M059J (cell line): Measurements from ENCODE around the gene OR51S1. TPM values are rescaled to one million over a fixed set of nuclear protein-coding genes. Genes with fewer than 3 reads are reported as not detected.
"Not testable (repeated sequence)": the region's sequence is repeated elsewhere in the genome, so short reads cannot be mapped to it uniquely, and the experiment has no call there.

Source experiments
- DNase-seq: peaks from one replicate; pipeline ENCODE4 v3.0.0-alpha.2; 2012; ENCODE audit warnings: low read depth
- total RNA-seq: library from RNA; depleted of rRNA; stranded (reverse); fragments of >200 nt; shearing (Covaris generic); gene quantifications from 2 replicates; pipeline ENCODE4 v1.2.3, GENCODE V29; 2014; rRNA removed

Gene OR51S1
- total RNA-seq, 1 experiment from 2014 or later: not detected

DNA sequence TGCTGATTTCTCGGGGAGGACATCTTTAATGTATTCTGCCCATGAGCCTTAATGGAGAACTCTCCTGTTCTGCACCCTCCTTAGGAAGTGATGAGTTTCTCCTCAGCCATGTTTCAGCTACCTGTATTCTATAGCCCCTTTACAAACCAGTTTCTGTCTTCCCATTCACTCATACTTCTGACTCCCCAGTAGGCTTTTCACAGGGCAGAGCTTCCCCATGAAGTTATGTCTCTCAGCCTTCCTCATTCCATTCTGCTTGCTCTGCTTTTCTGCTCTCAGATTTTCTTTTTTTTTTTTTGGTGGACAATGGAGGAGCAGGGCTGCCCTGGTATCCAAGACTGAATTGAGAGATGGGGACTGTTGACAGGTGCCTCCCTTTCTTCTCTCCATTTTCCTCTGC lies 40.5 kb downstream of the OR51S1 start:
- DNase-seq: no peak

DNA sequence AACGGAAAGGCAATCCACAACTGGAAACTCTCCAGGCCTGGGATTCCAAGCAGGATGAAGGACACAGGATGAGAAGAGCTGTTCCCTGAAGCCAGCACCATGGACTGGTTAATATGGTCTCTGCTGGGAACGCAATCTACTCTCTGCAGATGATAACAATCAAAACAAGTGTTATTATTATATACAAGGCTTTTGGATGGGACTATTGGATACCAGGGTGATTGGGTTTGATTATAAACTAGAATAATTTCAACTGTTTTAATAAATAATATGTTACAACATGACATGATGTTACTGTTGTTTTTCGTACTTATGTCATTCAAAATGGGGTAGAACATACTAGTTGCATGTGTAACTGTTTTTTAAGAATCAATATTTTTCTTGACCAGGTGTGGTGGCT lies 44.7 kb downstream of the OR51S1 start, which contains the start of gene OR52R1:
TSS of gene OR52R1 (minus strand) at position 101 of the 400 bp plus-strand sequence. CDS start at position 101, 0 bp downstream.
- no peak for DNase-seq

DNA sequence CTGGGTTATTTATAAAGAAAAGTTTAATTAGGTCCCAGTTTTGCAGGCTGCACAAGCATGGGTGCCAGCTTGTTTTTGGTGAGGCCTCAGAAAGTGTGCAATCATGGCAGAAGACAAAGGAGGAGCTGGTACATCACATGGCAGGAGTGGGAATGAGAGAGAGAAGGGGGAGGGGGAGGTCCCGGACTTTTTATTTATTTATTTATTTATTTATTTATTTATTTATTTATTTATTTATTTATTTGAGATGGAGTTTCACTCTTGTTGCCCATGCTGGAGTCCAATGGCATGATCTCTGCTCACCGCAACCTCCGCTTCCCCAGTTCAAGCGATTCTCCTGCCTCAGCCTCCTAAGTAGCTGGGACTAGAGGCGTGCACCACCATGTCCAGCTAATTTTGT lies 47.7 kb downstream of the OR51S1 start:
- not testable (repeated sequence) for DNase-seq

DNA sequence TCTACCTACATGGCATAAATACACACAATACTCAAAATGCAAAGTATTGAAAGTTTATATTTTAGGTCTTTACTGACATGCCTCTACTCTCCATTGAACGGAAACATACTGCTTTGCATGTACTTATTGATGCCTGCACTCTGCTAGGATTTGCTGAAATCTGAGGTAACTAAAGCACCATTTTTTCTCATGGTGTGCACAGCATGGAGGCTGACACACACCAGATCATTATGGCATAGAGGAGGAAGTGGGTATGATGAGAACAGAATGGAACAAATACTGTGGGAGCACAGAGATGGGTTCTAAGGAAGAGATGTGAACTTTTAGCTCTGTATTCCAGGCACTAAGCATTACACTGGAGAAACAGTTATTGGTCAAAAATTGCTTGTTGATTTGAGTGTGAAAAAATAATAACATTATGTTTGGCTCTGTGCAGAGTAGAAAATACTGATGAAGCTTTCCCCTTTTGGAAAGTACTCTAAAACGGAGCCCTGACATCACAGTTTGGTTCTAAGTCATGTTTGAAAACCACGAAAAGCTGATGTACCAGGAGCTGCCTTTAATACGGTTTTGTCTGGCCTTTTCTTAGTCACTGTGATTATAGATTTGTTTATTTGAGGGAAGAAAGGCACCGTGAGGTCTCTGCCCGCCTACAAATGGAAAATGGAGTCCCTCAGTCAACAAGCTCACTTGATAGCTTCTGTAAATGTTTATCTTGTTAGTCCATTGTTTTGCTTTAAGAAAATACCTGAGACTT lies 50.4 kb downstream of the OR51S1 start:
- no peak for DNase-seq

Other genes starting within 250 kb of the OR51S1 start
- 15.3 and 16.3 TPM in 2 replicates for gene TRIM68, start 241.0 kb downstream of the OR51S1 start, total RNA-seq
- not detected in 2 replicates for gene OR51D1, start 211.7 kb downstream of the OR51S1 start, total RNA-seq
- gene OR51E1, start 205.2 kb downstream of the OR51S1 start, total RNA-seq: not detected in 2 replicates
- not detected in 2 replicates for gene OR51E2, start 151.4 kb downstream of the OR51S1 start, total RNA-seq
- not detected in 2 replicates for gene MMP26, start 144.4 kb downstream of the OR51S1 start, total RNA-seq
- not detected in 2 replicates for gene OR51F1, start 79.3 kb downstream of the OR51S1 start, total RNA-seq
- gene OR52R1, start 44.8 kb downstream of the OR51S1 start, total RNA-seq: not detected in 2 replicates
- gene OR51F2, start 27.9 kb downstream of the OR51S1 start, total RNA-seq: not detected in 2 replicates
- not detected in 2 replicates for gene OR51T1, start 32.7 kb upstream of the OR51S1 start, total RNA-seq
- not detected in 2 replicates for gene OR51A7, start 54.6 kb upstream of the OR51S1 start, total RNA-seq
- gene OR51G2, start 70.1 kb upstream of the OR51S1 start, total RNA-seq: not detected in 2 replicates
- gene OR51G1, start 75.1 kb upstream of the OR51S1 start, total RNA-seq: not detected in 2 replicates
- gene OR51A4, start 98.4 kb upstream of the OR51S1 start, total RNA-seq: not detected in 2 replicates
- gene OR51A2, start 106.5 kb upstream of the OR51S1 start, total RNA-seq: not detected in 2 replicates
- gene OR51L1, start 145.6 kb upstream of the OR51S1 start, total RNA-seq: not detected in 2 replicates
- not detected in 2 replicates for gene OR52J3, start 197.3 kb upstream of the OR51S1 start, total RNA-seq
- not detected in 2 replicates for gene OR52E2, start 210.4 kb upstream of the OR51S1 start, total RNA-seq
- gene OR52E1, start 220.4 kb upstream of the OR51S1 start, total RNA-seq: not detected in 2 replicates